ENCODE data around the gene NUDT1. TPM values are rescaled to one million over a fixed set of nuclear protein-coding genes. Genes with fewer than 3 reads are reported as not detected.

The NUDT1 gene
- total and polyA plus RNA-seq, 2 donors (not counting 3 experiments of a cell fraction or from before 2014, with no cell fraction given): 23.9 to 25.9 TPM

DNA sequence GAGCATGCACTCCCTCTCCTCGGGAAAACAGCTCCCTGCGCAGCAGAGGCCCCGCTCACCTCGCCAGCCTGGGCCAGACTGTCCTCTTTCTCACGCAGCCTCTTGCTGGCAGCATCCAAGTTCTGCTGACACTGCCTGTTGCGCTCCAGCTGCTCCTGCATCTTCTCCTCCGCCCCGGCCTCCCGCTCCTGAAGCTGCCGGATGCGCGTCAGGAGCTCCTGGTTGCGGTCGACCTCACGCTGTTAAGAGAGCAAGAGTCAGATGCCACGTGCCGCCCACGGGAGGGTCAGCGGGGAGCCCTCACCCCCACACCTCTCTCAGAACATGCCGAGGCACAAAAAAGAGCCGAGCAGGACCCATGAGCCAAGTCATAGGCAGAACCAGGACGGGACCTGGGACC lies 19.5 kb upstream of the NUDT1 start:
- H4K20me1 ChIP-seq (replicated peaks; ENCODE audit: control insufficient read depth, extremely low read depth, insufficient read depth, low read length): no peaks in the 10 kb centered on the region
- H2AFZ ChIP-seq (ENCODE audit: low read depth, low read length): no peak overlapping the region
- H3K9me3 ChIP-seq (replicated peaks; ENCODE audit: control insufficient read depth, insufficient read depth, low read length): no peaks in the 10 kb centered on the region
- no peak overlapping the region for H3K4me3 ChIP-seq (replicated peaks in 1 of 3; ENCODE audit: insufficient read depth in 1 of 3, low read depth in 1 of 3, low read length in 3 of 3)
- H3K36me3 ChIP-seq (ENCODE audit: control insufficient read depth in 2 of 2, extremely low read depth in 1 of 2, insufficient read depth in 2 of 2, low read length in 2 of 2): peaks cover 8 to 35% of the 10 kb centered on the region in 2 experiments
- FAIRE-seq (no peak), DNase-seq (ENCODE audit: low read depth, low spot score) (no peak)
- no peak overlapping the region for H3K9ac ChIP-seq (replicated peaks; ENCODE audit: extremely low read depth, insufficient read depth, low read length)
- H3K9me1 ChIP-seq (replicated peaks; ENCODE audit: control insufficient read depth, extremely low read depth, insufficient read depth, low read length): no peaks in the 10 kb centered on the region
- no peak overlapping the region for H3K27ac ChIP-seq (ENCODE audit: insufficient read depth, low read depth, low read length)
- peaks cover 2% of the 10 kb centered on the region for H3K79me2 ChIP-seq (ENCODE audit: control insufficient read depth, insufficient read depth, low read length)
- no TSS peak for BruUV-seq (replicated peaks)
- H3K4me1 ChIP-seq (ENCODE audit: control insufficient read depth, extremely low read depth, insufficient read depth, low read length): no peaks in the 10 kb centered on the region
- CTCF ChIA-PET: no interaction called here
- no peaks in the 10 kb centered on the region for H3K27me3 ChIP-seq (ENCODE audit: control insufficient read depth in 2 of 2, insufficient read depth in 2 of 2, low read length in 2 of 2)
- intact Hi-C loops (cut with micrococcal nuclease): no loop called here
- no peak overlapping the region for H3K4me2 ChIP-seq (ENCODE audit: insufficient read depth, low read length)
- POLR2A ChIA-PET: no interaction called here
- dilution Hi-C loops (cut with MboI; ENCODE audit: extremely low pct_ligation_motif_present, low sequenced_read_pairs): no loop called here
- TF ChIP-seq EZH2 (IDR thresholded peaks at IDR 0.05; ENCODE audit: borderline replicate concordance, low read depth, low read length, severe bottlenecking): no peak
- no peak for TF ChIP-seq POLR2AphosphoS5 (IDR thresholded peaks at IDR 0.05; ENCODE audit: insufficient read depth, low read depth, low read length)
- TF ChIP-seq MYC (IDR thresholded peaks at IDR 0.05; ENCODE audit: low read depth, low read length): no peak
- TF ChIP-seq GATA2 (IDR thresholded peaks at IDR 0.05; ENCODE audit: insufficient read depth, insufficient read length, low read depth, low read length): no peak
- no peak for TF ChIP-seq FOS (IDR thresholded peaks at IDR 0.05; ENCODE audit: borderline replicate concordance, insufficient read depth, low read length)
- TF ChIP-seq POLR2A (IDR thresholded peaks at IDR 0.05; ENCODE audit: low read depth, low read length): no peak
- no peak for TF ChIP-seq JUN (IDR thresholded peaks at IDR 0.05; ENCODE audit: borderline replicate concordance, insufficient read depth, insufficient read length, low read depth)
- TF ChIP-seq CTCF (IDR thresholded peaks at IDR 0.05; ENCODE audit: extremely low read depth in 1 of 2, insufficient read depth in 1 of 2, low read depth in 1 of 2, low read length in 2 of 2): no peak
- TF ChIP-seq, protein P1, sequence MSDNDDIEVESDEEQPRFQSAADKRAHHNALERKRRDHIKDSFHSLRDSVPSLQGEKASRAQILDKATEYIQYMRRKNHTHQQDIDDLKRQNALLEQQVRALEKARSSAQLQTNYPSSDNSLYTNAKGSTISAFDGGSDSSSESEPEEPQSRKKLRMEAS (IDR thresholded peaks at IDR 0.05; ENCODE audit: insufficient read depth, insufficient read length): no peak

Measured in endothelial cell of umbilical vein (primary cell).